T-helper 2 cell (primary cell): ENCODE measurements around the gene PRPF6.
A peak's percentile ranks its signal among the peaks of the same experiment; 100 is the strongest.

ENCODE experiments used
- DNase-seq, 5 experiments: peaks; one replicate each; pipeline versions ENCODE4 v3.0.0 to v3.0.0-alpha.2; 2012 to 2022

PRPF6 gene

DNA sequence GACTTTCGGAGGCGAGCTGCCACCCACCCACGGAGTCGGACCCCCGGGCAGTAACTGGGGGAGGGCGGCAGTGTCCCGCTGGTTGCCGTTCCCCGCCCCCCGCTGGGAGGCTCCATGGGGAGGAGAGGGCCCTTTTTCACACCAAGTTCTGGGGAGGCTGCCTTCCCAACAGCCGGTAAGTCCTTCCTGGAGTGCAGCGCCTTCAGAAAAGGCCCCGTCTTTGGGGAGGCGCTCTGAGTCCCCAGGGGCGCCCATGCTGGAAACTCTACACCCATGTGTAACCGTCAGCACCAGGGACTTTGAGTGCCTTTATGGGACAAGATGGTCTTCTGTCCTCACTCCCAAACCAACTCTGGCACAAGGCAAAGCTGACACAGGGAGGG is 68.9 kb downstream of the PRPF6 start:
- no peak for DNase-seq

DNA sequence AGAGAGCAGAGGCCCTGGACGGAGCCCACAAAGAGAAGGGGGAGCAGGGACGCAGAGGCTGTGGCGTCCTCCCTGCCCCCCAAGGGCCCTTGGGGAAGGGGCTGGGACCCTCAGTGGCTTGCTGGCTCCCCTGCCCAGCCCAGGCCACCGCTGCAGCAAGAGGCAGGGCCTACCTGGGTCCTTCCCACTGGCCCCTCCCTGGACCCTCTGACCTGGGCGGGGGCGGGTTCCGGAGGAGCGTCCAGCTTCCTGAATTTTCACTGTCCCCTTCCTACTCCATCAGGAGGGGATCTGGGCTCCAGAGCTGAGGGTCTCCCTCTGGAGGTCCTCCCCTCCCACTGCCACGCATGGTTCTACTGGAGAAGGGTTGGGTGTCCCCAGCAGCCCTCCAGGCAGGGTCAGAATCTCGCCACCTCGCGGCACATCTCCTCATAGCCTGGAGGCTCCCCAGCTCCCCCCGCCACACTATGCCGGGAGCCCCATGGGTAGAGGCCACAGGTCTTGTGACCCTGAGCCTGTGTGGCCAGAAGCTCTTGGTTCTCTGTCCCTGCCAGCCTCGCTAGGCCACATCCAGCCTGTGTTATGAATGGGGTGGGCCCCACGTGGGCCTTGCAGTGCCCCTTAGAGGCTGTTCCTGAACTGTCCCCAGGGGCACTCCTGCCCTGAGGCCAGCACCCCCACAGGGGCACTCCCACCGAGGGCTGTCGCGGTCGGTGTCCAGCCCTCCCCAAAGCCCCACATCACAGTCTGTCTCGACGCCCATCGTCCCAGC is 69.5 kb downstream of the PRPF6 start:
- DNase-seq: no peak

- DNase-seq: no peak
These were observed 70.1 kb downstream of the PRPF6 start for GRCh38 chr20:64051033-64051452.

GRCh38 chr20:64051561-64052325 is 70.8 kb downstream of the PRPF6 start:
- DNase-seq: no peak

- no peak for DNase-seq
These were observed 71.4 kb downstream of the PRPF6 start for GRCh38 chr20:64052326-64052722.

DNA sequence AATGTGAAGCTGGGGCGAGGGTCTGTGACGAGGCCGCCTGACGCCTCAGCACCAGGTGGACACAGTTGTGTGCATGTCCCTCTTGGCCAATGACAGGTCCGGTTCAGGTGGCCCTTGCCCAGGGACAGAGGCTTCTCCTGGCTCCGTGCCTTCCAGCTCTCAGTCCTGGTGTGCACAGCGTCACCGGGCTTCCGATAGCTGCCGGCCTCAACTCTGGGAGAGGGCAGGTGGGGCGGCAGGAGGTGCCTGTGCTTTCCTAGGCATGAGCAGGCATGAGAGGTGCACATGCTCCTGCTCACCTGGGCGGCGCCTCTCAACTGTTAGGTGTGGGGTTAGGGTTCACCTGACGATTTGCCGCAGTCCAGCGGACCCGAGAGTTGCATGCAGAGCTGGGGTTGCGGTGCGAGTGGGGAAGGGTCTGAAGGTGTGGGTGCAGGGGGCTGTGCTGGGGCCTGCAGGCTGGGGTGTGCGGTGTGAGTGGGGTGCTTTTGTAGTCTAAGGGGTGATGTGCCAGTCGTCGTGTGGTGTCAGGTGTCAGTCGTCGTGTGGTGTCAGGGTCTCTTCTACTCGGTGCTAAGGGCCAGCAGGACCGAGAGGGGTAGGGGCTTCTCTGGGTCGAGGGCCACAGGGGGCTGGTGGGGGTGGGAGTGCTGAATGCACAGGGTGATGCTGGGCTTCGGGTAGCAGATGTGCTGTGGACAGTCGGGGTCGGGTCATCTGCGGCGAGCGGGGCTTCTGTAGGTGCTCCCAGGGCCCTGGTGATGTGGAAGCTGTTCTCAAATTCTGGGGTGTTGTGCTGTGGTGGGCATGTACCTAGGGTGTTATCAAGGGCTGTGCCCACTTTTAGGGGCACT is 72.3 kb downstream of the PRPF6 start:
- DNase-seq: no peak

DNA sequence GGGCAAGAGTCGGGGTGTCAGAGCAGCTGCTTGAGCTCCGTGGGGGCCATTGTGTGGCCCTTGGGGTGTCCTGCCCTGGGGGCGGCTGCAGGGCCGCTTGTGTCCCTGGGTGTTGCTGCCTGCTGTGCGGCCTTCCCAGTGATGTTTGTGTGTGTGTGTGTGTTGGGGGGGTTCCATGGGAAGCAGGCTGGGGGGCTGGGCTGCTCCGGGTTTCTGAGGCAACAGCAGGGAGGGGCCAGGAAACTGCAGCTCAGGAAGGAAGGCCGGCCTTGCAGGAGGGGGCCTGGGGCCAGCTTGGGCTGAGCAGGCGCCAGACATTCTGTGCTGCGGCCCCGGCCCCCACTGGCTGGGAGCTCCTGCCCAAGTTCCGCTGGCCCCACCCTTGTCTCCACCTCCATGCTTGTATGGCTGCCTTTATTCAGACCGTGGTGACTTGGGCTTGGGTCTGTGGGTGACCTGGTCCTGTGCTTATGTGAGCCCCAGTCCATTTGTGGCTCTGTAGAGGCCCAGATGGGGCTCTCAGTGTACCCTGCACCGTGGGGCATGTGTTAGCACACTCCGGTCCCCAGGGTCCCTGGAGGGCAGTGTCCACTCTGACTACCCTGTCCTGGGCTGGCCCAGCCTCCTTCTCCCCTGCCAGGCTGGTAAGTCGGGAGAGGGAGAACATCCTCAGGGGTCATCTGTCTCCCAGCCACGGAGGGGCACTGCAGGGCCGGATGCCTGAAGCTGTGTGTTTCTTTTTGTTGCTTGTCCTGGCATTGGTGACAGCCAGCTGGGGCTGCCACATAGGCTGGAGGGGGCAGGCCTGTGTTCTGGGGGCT is 73.1 kb downstream of the PRPF6 start:
- no peak for DNase-seq

- DNase-seq: no peak
These were observed 74.5 kb downstream of the PRPF6 start for GRCh38 chr20:64055396-64055892.

DNA sequence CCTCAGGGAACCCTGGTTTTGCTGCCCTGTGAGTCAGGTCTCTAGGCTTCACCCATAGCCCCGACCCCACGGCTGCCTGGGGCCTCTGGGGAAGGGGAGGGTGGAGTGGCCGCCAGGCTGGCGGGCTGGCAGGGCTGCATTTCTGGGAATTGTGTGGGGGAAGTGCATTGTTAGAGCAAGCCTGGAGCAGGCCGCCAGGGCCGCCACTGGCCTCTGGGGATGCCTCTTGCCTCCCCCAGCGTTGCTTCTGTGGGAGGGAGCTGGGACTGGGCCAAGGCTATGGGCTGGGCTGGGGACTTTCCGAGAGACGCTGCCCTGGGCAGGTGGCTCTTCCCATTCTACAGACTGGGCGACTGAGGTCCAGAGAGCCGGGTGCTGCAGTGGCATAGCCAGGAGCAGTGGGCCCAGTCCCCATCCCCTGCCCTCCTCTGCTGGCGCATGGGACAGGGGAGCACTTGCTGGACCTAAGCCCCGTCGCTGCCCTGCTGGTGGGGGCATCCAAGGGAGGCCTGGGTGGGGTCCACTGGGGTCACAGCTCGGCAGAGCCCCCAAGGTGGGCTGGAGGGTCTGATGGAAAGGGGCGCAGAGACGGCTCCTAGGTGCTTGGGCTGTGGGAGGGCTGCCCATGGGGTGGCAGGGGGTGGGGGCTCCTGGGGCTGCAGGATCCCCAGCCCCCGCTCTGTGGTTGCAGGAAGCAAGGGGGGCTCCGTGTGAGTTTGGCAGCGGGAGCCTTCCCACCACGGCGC is 75.1 kb downstream of the PRPF6 start:
- no peak for DNase-seq

- DNase-seq: no peak
These were observed 75.6 kb downstream of the PRPF6 start for GRCh38 chr20:64056639-64056888.

DNA sequence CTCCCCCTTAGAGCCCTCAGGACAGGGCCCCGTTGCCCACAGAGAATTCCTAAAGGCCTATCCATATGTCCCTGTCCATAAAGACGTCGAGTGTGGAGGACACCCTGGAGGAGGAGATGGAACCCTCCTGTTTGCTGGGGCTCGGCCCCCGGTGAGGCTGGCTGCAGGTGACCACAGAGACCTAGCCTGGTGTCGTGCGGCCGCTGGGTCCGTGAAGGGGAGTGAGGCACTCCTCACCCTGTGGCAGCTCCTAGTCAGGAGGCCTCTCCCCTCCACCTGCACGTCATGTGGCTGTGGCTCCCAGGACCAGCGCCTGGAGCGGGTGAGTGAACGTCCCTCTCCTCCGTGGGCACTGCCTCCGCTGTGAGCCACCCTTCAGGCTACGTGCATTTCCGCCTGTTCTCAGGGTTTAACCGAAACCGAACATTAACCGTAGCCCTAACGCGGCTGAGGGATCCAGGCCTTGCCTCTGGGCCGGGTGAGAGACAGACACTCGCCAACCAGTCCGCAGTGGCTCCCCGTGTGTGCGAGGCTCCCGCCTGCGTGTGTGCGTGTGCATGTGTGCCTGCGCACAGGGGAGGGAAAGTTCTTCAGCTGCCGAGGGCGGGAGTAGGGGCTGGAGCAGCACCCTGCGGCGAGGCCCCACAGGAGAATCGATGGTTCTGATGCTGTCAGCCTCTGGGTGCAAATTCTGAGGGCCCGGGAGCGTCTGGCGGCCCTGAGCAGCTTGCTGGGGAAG is 76.1 kb downstream of the PRPF6 start:
- peak in 1 of 5 experiments; percentile 54 for DNase-seq

GRCh38 chr20:64057628-64058498 is 76.9 kb downstream of the PRPF6 start:
- DNase-seq: peak; percentile 51 to 76 (median 69)

DNA sequence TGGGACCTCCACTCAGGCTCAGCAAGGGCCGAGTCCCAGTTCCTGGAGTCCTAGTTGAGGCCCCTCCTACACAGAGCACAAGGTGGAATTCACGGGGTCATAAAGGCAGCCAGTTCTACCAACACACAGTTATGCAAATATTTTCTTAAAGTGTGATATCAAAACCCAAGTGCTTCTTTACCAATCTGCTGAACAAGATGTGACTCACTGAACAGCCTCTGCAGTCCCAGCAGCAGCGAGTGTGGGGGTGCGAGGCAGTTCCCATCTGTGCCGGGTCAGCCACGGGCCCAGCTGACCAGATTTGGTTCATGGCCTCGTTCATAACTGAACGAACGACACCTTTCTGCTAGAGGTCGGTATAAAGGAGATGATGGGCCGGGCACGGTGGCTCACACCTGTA is 77.6 kb downstream of the PRPF6 start:
- DNase-seq: no peak

- DNase-seq: no peak
These were observed 81.3 kb downstream of the PRPF6 start for GRCh38 chr20:64062276-64062595.

DNA sequence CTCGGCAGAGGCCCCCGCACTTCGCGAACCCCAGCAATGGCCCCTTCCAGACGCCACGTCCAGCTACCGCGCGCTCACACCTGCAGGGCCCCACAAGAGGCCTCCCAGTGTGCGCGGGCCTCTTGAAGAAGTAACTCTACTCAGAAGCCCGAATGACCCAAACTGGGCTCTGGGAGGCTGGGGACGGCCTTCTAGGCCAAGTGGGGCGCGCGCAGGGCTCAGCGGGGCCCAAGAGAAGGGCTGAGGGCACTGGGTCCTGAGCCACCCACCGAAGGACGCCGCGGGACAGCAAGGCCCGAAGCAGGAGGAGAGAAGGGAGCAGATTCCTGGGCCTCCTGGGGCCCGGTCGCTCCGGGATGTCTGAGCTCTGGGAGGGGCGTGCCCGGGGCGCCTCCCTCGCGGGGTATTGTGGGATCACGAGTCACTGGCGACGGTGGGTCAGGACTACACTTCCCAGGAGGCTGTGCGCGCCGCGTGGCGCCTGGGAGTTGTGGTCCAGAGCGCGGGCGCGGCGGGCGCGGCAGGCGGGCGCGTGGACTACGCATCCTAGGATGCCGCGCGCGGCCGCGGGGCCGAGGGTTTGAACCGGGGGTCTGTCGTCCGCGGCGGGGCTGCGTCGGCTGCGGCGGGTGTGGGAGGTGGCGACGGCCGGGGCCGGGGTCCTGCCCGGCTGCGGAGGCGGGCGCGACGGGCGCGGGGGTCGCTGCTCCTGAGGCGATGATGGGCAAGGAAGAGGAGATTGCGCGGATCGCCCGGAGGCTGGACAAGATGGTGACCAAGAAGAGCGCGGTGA is 81.9 kb downstream of the PRPF6 start, which contains the start of gene TCEA2:
Gene TCEA2 (plus strand): TSS at position 603 of the 793 bp plus-strand sequence. CDS start 115 bp downstream, at position 718.
- DNase-seq: peak; percentile 81 to 97 (median 90)

DNA sequence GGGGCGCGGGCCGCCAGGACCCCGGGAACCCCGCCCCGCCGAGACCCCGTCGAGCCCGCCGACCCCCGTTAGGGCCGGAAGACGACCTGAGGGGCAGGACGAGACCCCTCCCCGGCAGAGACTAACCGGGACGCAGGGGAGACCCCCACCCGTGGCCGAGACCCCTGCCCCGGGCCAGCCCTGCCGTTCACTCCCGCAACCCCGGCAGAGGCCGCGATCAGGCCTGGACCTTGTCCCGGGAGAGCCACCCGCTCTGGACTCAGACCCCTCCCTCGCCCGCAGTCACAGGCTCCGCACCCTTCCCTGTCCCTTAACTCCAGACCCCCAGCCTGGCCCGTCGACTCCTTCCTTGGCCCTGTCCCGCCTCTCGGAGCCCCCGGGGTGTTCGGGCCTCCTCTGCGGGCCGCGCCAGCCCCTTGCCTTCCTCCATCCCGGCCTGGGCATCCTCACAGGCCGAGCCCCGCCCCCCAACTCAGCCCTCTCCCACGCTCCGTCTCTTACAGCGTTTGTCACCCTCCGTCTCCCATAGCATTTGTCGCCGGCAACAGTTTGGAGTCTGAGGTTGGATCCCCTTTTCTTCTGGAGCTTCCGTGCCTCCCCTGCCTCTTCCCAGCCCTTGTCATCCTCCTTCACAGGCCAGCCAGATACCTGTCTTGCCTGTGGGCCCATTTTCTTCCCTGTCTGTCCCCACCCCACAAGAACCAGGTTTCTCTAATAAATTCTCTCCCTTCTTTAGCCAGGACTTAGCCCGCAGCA is 82.6 kb downstream of the PRPF6 start:
- DNase-seq: no peak

DNA sequence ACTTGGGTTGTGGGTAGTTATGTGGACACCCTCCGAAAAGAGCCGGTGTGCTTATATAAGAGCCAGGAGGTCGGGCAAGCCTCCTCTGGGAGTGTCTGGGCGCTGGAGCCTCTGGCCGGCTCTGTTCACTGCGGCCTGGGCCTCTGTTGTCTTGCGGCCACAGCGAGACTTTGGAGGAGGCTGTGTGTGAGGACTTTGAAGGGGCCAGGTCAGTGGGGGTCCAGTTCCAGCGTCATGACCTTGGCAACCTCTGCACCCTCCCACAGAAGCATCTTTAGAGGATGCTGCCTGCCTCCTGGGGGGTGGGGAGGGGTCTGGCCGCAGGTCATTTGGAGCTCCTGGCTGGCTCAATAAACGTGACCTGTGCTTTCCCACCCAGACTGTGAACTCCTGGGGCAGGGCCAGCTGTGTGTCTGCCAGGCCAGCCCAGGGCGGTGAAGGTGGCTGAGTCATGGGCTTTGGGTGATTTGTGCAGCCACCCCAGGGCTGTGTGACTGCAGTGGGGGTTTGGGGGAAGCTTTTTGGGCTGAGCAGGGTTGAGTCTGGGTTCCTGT is 83.3 kb downstream of the PRPF6 start:
- DNase-seq: no peak
